ENCODE data around the gene MRPL41.
"Not testable (repeated sequence)": the region's sequence is repeated elsewhere in the genome, so short reads cannot be mapped to it uniquely, and the experiment has no call there.

The MRPL41 gene

GRCh38 chr9:137515338-137515724 is 36.3 kb upstream of the MRPL41 start:
- TF ChIP-seq CTCF (IDR thresholded peaks at IDR 0.05; ENCODE audit: low read depth, low read length), result no peak
- no peaks in the 10 kb centered on the region for H3K9me3 ChIP-seq

DNA sequence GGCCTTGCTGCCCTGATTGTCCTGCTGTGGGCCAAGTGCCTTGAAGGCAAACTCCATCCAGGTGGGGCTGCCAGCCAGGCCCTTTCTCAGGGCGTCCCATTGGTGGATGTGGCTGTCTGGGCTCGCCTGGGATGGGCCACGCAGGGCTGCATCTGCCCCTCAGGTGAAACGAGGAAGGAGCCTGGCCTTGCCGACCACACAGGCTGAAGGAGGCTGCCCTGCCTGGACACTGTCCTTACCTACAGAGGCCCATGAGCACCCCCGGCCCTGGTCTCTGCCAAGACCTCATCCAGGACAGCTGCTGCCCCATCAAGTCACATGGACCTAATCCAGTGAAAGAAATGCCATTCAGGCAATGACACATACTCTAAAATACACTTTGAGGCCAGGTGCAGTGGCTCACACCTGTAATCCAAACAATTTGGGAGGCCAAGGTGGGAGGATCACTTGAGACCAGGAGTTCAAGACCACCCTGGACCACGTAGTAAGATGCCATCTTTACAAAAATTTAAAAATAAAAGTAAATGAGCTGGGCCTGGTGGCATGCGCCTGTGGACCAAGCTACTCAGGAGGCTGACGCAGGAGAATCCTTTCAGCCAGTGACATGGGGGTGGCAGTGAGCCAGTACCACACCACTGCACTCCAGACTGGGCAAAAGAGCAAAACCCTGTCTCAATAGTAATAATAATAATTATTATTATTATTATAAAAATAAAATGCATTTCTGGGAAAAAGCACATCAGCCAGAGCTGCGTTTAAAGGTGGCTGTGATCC is 35.3 kb upstream of the MRPL41 start:
- Histone ChIP-seq H3K4me3 (ENCODE audit: low read depth, low read length) (no peak overlapping the region), H3K9me3 (no peaks in the 10 kb centered on the region), H3K36me3 (no peaks in the 10 kb centered on the region), H3K4me1 (no peaks in the 10 kb centered on the region), H3K27me3 (no peaks in the 10 kb centered on the region)
- DNase-seq, result no peak
- TF ChIP-seq CTCF (IDR thresholded peaks at IDR 0.05; ENCODE audit: low read depth, low read length), result no peak

More at GRCh38 chr9:137515338-137515724, 36.3 kb upstream of the MRPL41 start:
- Histone ChIP-seq H3K4me1 (no peaks in the 10 kb centered on the region), H3K36me3 (no peaks in the 10 kb centered on the region), H3K4me3 (ENCODE audit: low read depth, low read length) (no peak overlapping the region), H3K27me3 (no peaks in the 10 kb centered on the region)
- DNase-seq, result no peak

- H3K36me3 ChIP-seq; H3K4me1 ChIP-seq; H3K4me3 ChIP-seq (ENCODE audit: low read depth, low read length); H3K9me3 ChIP-seq; DNase-seq; H3K27me3 ChIP-seq: not testable (repeated sequence)
These were observed 32.8 kb upstream of the MRPL41 start for GRCh38 chr9:137518661-137519459.

- no peak for DNase-seq
- H3K36me3 ChIP-seq, result no peaks in the 10 kb centered on the region
- H3K27me3 ChIP-seq, result no peaks in the 10 kb centered on the region
- H3K4me3 ChIP-seq (ENCODE audit: low read depth, low read length), result no peak overlapping the region
- H3K9me3 ChIP-seq, result no peaks in the 10 kb centered on the region; the same call in 1 of the 2 replicates
- TF ChIP-seq CTCF (IDR thresholded peaks at IDR 0.05; ENCODE audit: low read depth, low read length), result no peak
- H3K4me1 ChIP-seq, result no peaks in the 10 kb centered on the region
These were observed 32.1 kb upstream of the MRPL41 start for GRCh38 chr9:137519553-137519952.

GRCh38 chr9:137520614-137521404 is 30.9 kb upstream of the MRPL41 start:
- Histone ChIP-seq H3K27me3 (no peaks in the 10 kb centered on the region), H3K4me1 (no peaks in the 10 kb centered on the region), H3K4me3 (ENCODE audit: low read depth, low read length) (no peak overlapping the region), H3K36me3 (no peaks in the 10 kb centered on the region), H3K9me3 (no peaks in the 10 kb centered on the region; the same call in 1 of the 2 replicates)
- no peak for DNase-seq
- TF ChIP-seq CTCF (IDR thresholded peaks at IDR 0.05; ENCODE audit: low read depth, low read length), result no peak

DNA sequence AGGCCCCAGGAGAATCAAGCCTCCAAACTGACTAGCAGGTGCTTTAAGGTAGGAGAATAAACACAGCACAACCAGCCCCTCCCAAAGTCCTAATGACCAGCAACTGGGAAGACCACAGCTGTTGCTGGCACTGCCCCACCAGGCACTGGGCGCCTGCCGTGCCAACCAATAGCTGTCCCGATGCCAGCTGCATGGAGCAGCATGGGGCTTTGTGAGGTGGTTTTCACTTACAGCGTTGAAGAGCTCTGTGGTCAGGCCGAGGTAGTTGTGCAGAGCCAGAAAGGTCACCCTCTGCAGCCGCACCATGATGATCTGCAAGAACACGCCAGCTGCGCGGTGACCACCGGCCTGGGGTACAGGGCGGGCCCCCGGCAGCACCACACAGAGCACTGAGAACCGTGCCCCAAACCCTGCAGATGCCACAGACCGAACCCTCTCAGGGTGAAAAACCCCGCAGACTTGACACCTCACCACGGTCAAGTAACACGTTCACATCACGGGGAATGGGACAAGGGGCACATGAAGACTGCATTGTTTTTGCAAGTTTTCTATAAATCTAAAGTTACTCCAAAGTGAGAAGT is 30.2 kb upstream of the MRPL41 start:
- H3K4me3 ChIP-seq (ENCODE audit: low read depth, low read length), result no peak overlapping the region
- DNase-seq, result no peak
- no peaks in the 10 kb centered on the region for H3K36me3 ChIP-seq
- no peaks in the 10 kb centered on the region; the same call in 1 of the 2 replicates for H3K9me3 ChIP-seq
- no peaks in the 10 kb centered on the region for H3K4me1 ChIP-seq
- no peaks in the 10 kb centered on the region for H3K27me3 ChIP-seq
- TF ChIP-seq CTCF (IDR thresholded peaks at IDR 0.05; ENCODE audit: low read depth, low read length), result no peak

All from BE2C (cell line).